B cell (primary cell): ENCODE measurements around the gene RAPGEF1. TPM values are rescaled to one million over a fixed set of nuclear protein-coding genes. Genes with fewer than 3 reads are reported as not detected.

ENCODE experiments used
- ATAC-seq: fragments of 200-7000 bp; cut with Tn5 transposase; one replicate; pipeline ENCODE4 v1.10.0; 2021; ENCODE audit warnings: low read depth, mild to moderate bottlenecking, moderate number of reproducible peaks, moderate library complexity
- CTCF ChIA-PET: fragments of 350-600 bp; sonication (Branson Sonifier 250); formaldehyde crosslinking; loops from one replicate; lab custom pipeline; 2021; ENCODE audit warnings: antibody characterized with exemption, inconsistent platforms; lab: Charles Lee
- POLR2A ChIA-PET: fragments of 350-600 bp; sonication (Branson Sonifier 250); formaldehyde crosslinking; loops from one replicate; lab custom pipeline; 2021; ENCODE audit warnings: antibody characterized with exemption; lab: Charles Lee
- DNase-seq: peaks from one replicate; pipeline ENCODE4 v3.0.0; 2013
- H2AFZ ChIP-seq: 2 replicates; pipeline ENCODE4 v1.6.1; 2012; ENCODE audit warnings: mild to moderate bottlenecking, low read depth, low read length; ENCODE audit not compliant: insufficient read depth, poor library complexity, severe bottlenecking
- H3K27ac ChIP-seq, 2 donors: 1 replicate in 1 of 2; 2 replicates in 1 of 2; pipeline ENCODE4 v1.5.1; 2012 to 2013; ENCODE audit warnings: low read length in 2 of 2, mild to moderate bottlenecking in 2 of 2, moderate library complexity in 1 of 2
- H3K27me3 ChIP-seq, 4 experiments: fragments of 200-600 bp in 1 of 4; sonication (generic) in 1 of 4; replicated peaks in 1 of 4; 1 replicate in 2 of 4; 2 replicates in 2 of 4; pipeline versions ENCODE4 v1.6.1 to v1.7.0; 2013 to 2016; ENCODE audit warnings: low read length in 3 of 4, mild to moderate bottlenecking in 2 of 4, mixed read lengths in 1 of 4, moderate library complexity in 1 of 4; ENCODE audit not compliant: insufficient read depth in 4 of 4, control insufficient read depth in 3 of 4; ENCODE audit errors: control extremely low read depth in 1 of 4
- H3K36me3 ChIP-seq, 2 experiments: replicated peaks in 1 of 2; 1 replicate in 1 of 2; 2 replicates in 1 of 2; pipeline versions ENCODE4 v1.6.1 to v1.7.1; 2013; ENCODE audit warnings: low read length in 1 of 2; ENCODE audit not compliant: insufficient read depth in 2 of 2, control insufficient read depth in 1 of 2; ENCODE audit errors: control extremely low read depth in 1 of 2, extremely low read depth in 1 of 2
- H3K4me1 ChIP-seq, 2 donors: fragments of 200-600 bp in 1 of 2; sonication (generic) in 1 of 2; 1 replicate in 1 of 2; 2 replicates in 1 of 2; pipeline versions ENCODE4 v1.5.1 to v1.6.1; 2013 to 2017; ENCODE audit warnings: low read length in 2 of 2; ENCODE audit not compliant: control insufficient read depth in 2 of 2, insufficient read depth in 2 of 2
- H3K4me2 ChIP-seq: replicated peaks from 2 replicates; pipeline ENCODE3; 2012; ENCODE audit warnings: mild to moderate bottlenecking, low read depth, low read length; ENCODE audit not compliant: poor library complexity, severe bottlenecking
- H3K4me3 ChIP-seq, 5 experiments: fragments of 200-600 bp in 1 of 5; sonication (generic) in 1 of 5; 1 replicate in 3 of 5; 2 replicates in 2 of 5; pipeline versions ENCODE4 v1.5.1 to v1.7.0; 2011 to 2016; ENCODE audit warnings: low read length in 4 of 5, mild to moderate bottlenecking in 4 of 5, low read depth in 2 of 5, control low read depth in 1 of 5, moderate library complexity in 1 of 5; ENCODE audit not compliant: insufficient read depth in 1 of 5; ENCODE audit errors: control extremely low read depth in 1 of 5, extremely low read depth in 1 of 5
- H3K79me2 ChIP-seq: fragments of 200-600 bp; sonication (generic); one replicate; pipeline ENCODE4 v1.6.0; 2016; ENCODE audit warnings: low read length; ENCODE audit not compliant: control insufficient read depth, insufficient read depth
- H3K9ac ChIP-seq: fragments of 200-600 bp; sonication (generic); 2 replicates; pipeline ENCODE4 v1.6.1; 2017; ENCODE audit warnings: mild to moderate bottlenecking, low read length, moderate library complexity
- H3K9me3 ChIP-seq, 3 donors: one replicate each; pipeline versions ENCODE4 v1.6.1 to v1.7.1; 2013; ENCODE audit warnings: low read length in 2 of 3; ENCODE audit not compliant: control insufficient read depth in 2 of 3, insufficient read depth in 1 of 3; ENCODE audit errors: control extremely low read depth in 1 of 3
- H4K20me1 ChIP-seq: 2 replicates; pipeline ENCODE4 v1.6.0; 2012; ENCODE audit warnings: mild to moderate bottlenecking, low read length; ENCODE audit not compliant: insufficient read depth, control insufficient read depth, poor library complexity, severe bottlenecking
- H3K27ac Mint-ChIP-seq: one replicate; pipeline ENCODE4 v1.8.0; 2021; ENCODE audit warnings: mixed read lengths
- H3K27me3 Mint-ChIP-seq: one replicate; pipeline ENCODE4 v1.8.0; 2021; ENCODE audit warnings: mixed read lengths
- H3K4me1 Mint-ChIP-seq: one replicate; pipeline ENCODE4 v1.8.0; 2021; ENCODE audit warnings: mixed read lengths
- H3K4me3 Mint-ChIP-seq: one replicate; pipeline ENCODE4 v1.8.0; 2021; ENCODE audit warnings: mixed read lengths
- H3K9me3 Mint-ChIP-seq: one replicate; pipeline ENCODE4 v1.8.0; 2022; ENCODE audit warnings: mixed read lengths; ENCODE audit not compliant: insufficient read depth
- CTCF ChIP-seq: fragments of 200-600 bp; IDR thresholded peaks from one replicate; pipeline ENCODE4 v1.8.0; 2022; ENCODE audit warnings: antibody characterized with exemption, mild to moderate bottlenecking
- EZH2 ChIP-seq: IDR thresholded peaks from 2 replicates; pipeline ENCODE4 v1.6.1; 2012; ENCODE audit warnings: borderline replicate concordance, low read depth, mild to moderate bottlenecking, moderate library complexity, low read length; ENCODE audit not compliant: insufficient read depth, poor library complexity, severe bottlenecking
- WGBS: methylation state at CpG from one replicate; pipeline ENCODE4 v1.1.5; 2013; ENCODE audit warnings: missing lambda C conversion rate; ENCODE audit not compliant: insufficient coverage; 5-methylcytosine and 5-hydroxymethylcytosine counted together
- intact Hi-C: fragments of 100-400 bp; cut with micrococcal nuclease; formaldehyde crosslinking; loops from one replicate; pipeline ENCODE4 v1.10.0; 2022
- polyA plus RNA-seq: library from polyadenylated mRNA; depleted of rRNA; stranded (reverse); fragments of >200 nt; gene quantifications from 2 replicates; pipeline ENCODE4 v1.2.3, GENCODE V29; 2012
- total RNA-seq, 2 donors: library from RNA; stranded (reverse); fragments of 120-200 nt in 1 of 2; gene quantifications; 1 replicate in 1 of 2; 2 replicates in 1 of 2; pipeline versions ENCODE4 v1.2.3 to v1.2.4, GENCODE V29; 2013 to 2022

RAPGEF1 gene
- total and polyA plus RNA-seq, 2 donors (not counting 1 experiment from before 2014, with no cell fraction given), result 134 to 447 TPM

DNA sequence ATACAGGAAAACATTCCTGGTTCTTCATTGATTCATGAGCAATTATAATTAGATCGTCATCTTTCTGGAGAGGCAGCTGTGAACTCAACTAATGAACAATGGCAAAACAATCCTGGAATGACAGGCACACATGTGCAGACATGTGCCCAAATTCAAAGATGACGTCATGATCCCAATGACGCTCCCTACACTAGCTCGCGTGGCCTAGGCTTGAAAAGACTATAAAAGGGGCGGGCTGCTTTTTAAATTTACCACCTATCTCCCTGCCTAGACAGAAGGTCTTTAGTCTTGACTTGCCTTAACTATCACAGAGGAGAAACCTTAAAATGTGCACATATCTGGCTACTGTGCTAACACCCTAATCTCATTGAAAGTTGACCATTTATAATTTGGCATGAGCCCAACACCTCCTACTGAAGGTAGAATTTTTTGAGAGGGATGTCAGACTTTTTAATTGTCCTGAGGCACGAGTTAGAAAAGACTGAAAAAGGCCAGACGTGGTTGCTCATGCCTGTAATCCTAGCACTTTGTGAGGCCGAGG, 106.3 kb downstream of the RAPGEF1 start:
- Histone ChIP-seq H3K36me3 (peaks cover 12 to 66% of the 10 kb centered on the region in 2 experiments), H3K4me2 (no peak overlapping the region), H3K27ac (peak overlapping the region in 1 of 2 donors; percentile 33), H3K4me3 (no peak overlapping the region), H3K4me1 (peaks cover 28 to 44% of the 10 kb centered on the region in 2 donors), H3K9me3 (no peaks in the 10 kb centered on the region), H3K27me3 (no peaks in the 10 kb centered on the region), H3K9ac (no peak overlapping the region), H4K20me1 (peaks cover 42% of the 10 kb centered on the region), H3K79me2 (peaks cover 81% of the 10 kb centered on the region), H2AFZ (no peak overlapping the region)
- WGBS, result 99% methylated on average over 8 of the region's 9 CpGs
- Mint-ChIP-seq H3K27ac (peak overlapping the region; percentile 20), H3K4me3 (no peak overlapping the region), H3K4me1 (peaks cover 62% of the 10 kb centered on the region), H3K9me3 (no peaks in the 10 kb centered on the region), H3K27me3 (no peaks in the 10 kb centered on the region)
- TF ChIP-seq EZH2 (no peak), CTCF (no peak)
- ATAC-seq (no peak), DNase-seq (no peak)
- intact Hi-C loops, result loop anchor here (2.0 to 5.0 kb wide), 3 partner anchors 13 to 44 kb away; no protein-coding TSS in a partner anchor
- POLR2A ChIA-PET, result no interaction called here
- CTCF ChIA-PET, result interaction anchor here (0.7 to 1.2 kb wide), 2 partner anchors 98 to 109 kb away, joined by 3 to 4 read pairs; no protein-coding TSS in a partner anchor

- no peak for ATAC-seq
- Histone ChIP-seq H3K4me2 (peak overlapping the region; percentile 51), H3K27ac (peak overlapping the region; percentile 29 to 85), H3K9me3 (no peaks in the 10 kb centered on the region), H4K20me1 (peaks cover 38% of the 10 kb centered on the region), H2AFZ (no peak overlapping the region), H3K36me3 (peaks cover 5 to 67% of the 10 kb centered on the region in 2 experiments), H3K9ac (no peak overlapping the region), H3K4me3 (no peak overlapping the region), H3K79me2 (peaks cover 85% of the 10 kb centered on the region), H3K4me1 (peaks cover 28 to 58% of the 10 kb centered on the region in 2 donors), H3K27me3 (no peaks in the 10 kb centered on the region)
- intact Hi-C loops, result loop anchor here (1.0 to 5.0 kb wide), 3 partner anchors 13 to 46 kb away; no protein-coding TSS in a partner anchor
- Mint-ChIP-seq H3K4me3 (peak overlapping the region; percentile 89), H3K9me3 (no peaks in the 10 kb centered on the region), H3K27ac (peak overlapping the region; percentile 94), H3K4me1 (peaks cover 74% of the 10 kb centered on the region), H3K27me3 (no peaks in the 10 kb centered on the region)
- POLR2A ChIA-PET, result interaction anchor here (2.2 kb wide), 1 partner anchor 46 kb away, joined by 9 read pairs; no protein-coding TSS in a partner anchor
- WGBS, result 80% methylated on average over 12 of the region's 13 CpGs
- CTCF ChIA-PET, result interaction anchor here (1.0 to 5.5 kb wide), 5 partner anchors 8 to 112 kb away, joined by 3 to 88 read pairs (median 5); partner anchors contain the start of gene RAPGEF1
- TF ChIP-seq EZH2 (no peak), CTCF (no peak)
- no peak for DNase-seq
Measured at GRCh38 chr9:131631306-131631705, 108.6 kb downstream of the RAPGEF1 start.
